A549 (cell line): ENCODE data around the gene CASP6. TPM values are rescaled to one million over a fixed set of nuclear protein-coding genes. Genes with fewer than 3 reads are reported as not detected.

Experiments
- ATAC-seq, 2 experiments: fragments of 200-7000 bp in 1 of 2; fragments of >200 bp in 1 of 2; cut with Nextera tagmentation in 1 of 2; cut with Tn5 transposase in 1 of 2; 3 replicates each; pipeline versions ENCODE4 v1.8.0 to v1.9.1; 2018 to 2020; ENCODE audit warnings: mild to moderate bottlenecking in 1 of 2, moderate library complexity in 1 of 2
- CTCF ChIA-PET: fragments of 300-600 bp; sonication (Branson Sonifier 250); formaldehyde crosslinking; extraction: SDS; loops from one replicate; lab custom pipeline; 2021; ENCODE audit warnings: antibody characterized with exemption, inconsistent platforms; lab: Yijun Ruan, JAX
- POLR2A ChIA-PET: fragments of 350-600 bp; formaldehyde crosslinking; extraction: SDS; loops from one replicate; lab custom pipeline; 2021; ENCODE audit warnings: antibody characterized with exemption, inconsistent platforms; lab: Yijun Ruan, JAX
- DNase-seq, 2 experiments: peaks; one replicate each; pipeline versions ENCODE4 v3.0.0 to v3.0.0-alpha.2; 2011 to 2016; ENCODE audit warnings: low read depth in 1 of 2, low spot score in 1 of 2
- FAIRE-seq: peaks from 2 replicates; lab custom pipeline; 2011; peaks lifted over from hg19 to GRCh38; lab: Jason Lieb, UNC
- H3K27ac ChIP-seq, 2 experiments: fragments of >200 bp; sonication (Bioruptor Twin); formaldehyde crosslinking; 3 replicates each; pipeline ENCODE4 v1.5.1; 2016 to 2017
- H3K4me1 ChIP-seq: fragments of >200 bp; sonication (Bioruptor Twin); formaldehyde crosslinking; 3 replicates; pipeline ENCODE4 v1.6.1; 2016
- H3K4me2 ChIP-seq: fragments of >200 bp; sonication (Bioruptor Twin); formaldehyde crosslinking; 3 replicates; pipeline ENCODE4 v1.6.1; 2016
- H3K4me3 ChIP-seq: fragments of >200 bp; sonication (Bioruptor Twin); formaldehyde crosslinking; 3 replicates; pipeline ENCODE4 v1.5.1; 2016
- H3K9me3 ChIP-seq: fragments of >200 bp; sonication (Bioruptor Twin); formaldehyde crosslinking; 3 replicates; pipeline ENCODE4 v1.6.1; 2016
- BHLHE40 ChIP-seq: IDR thresholded peaks from 2 replicates; pipeline ENCODE4 v1.6.1; 2012; ENCODE audit warnings: low read depth, low read length, inconsistent platforms
- CBX2 ChIP-seq: fragments of 200-600 bp; sonication (generic); IDR thresholded peaks from 2 replicates; pipeline ENCODE4 v1.6.1; 2016; ENCODE audit warnings: low read depth, mild to moderate bottlenecking, borderline replicate concordance
- CHD4 ChIP-seq: fragments of 200-600 bp; sonication (generic); IDR thresholded peaks from 2 replicates; pipeline ENCODE4 v1.6.1; 2016; ENCODE audit warnings: antibody characterized with exemption, mild to moderate bottlenecking, borderline replicate concordance
- EHF ChIP-seq: fragments of 250-450 bp; sonication (Bioruptor Pico); IDR thresholded peaks from 2 replicates; pipeline ENCODE4 v1.5.0; 2020; ENCODE audit warnings: mild to moderate bottlenecking
- EHMT2 ChIP-seq: fragments of 200-600 bp; sonication (generic); IDR thresholded peaks from 2 replicates; pipeline ENCODE4 v1.6.1; 2016; ENCODE audit warnings: antibody characterized with exemption, low read depth, mild to moderate bottlenecking, moderate library complexity
- ESRRA ChIP-seq: fragments of 150-350 bp; IDR thresholded peaks from 2 replicates; pipeline ENCODE4 v1.6.1; 2014; ENCODE audit warnings: mild to moderate bottlenecking, low read length, borderline replicate concordance
- FOSB ChIP-seq: fragments of 250-450 bp; sonication (Bioruptor Pico); IDR thresholded peaks from 2 replicates; pipeline ENCODE4 v1.5.0; 2020; ENCODE audit warnings: mild to moderate bottlenecking, moderate library complexity
- FOSL2 ChIP-seq, 2 experiments: fragments of 450-650 bp in 1 of 2; fragments of >200 bp in 1 of 2; sonication (Bioruptor Twin) in 1 of 2; formaldehyde crosslinking; IDR thresholded peaks; 2 replicates each; pipeline versions ENCODE4 v1.5.0 to v1.6.1; 2016 to 2020; ENCODE audit warnings: mild to moderate bottlenecking in 1 of 2, moderate library complexity in 1 of 2
- HES2 ChIP-seq: fragments of >200 bp; sonication (Bioruptor Twin); formaldehyde crosslinking; IDR thresholded peaks from 2 replicates; pipeline ENCODE4 v1.6.1; 2016
- HOXB13 ChIP-seq: fragments of 250-450 bp; sonication (Bioruptor Pico); IDR thresholded peaks from 2 replicates; pipeline ENCODE4 v1.5.0; 2020; ENCODE audit warnings: low read depth, mild to moderate bottlenecking, moderate library complexity
- HOXB5 ChIP-seq: fragments of 250-450 bp; sonication (Bioruptor Pico); IDR thresholded peaks from 2 replicates; pipeline ENCODE4 v1.5.0; 2020; ENCODE audit warnings: mild to moderate bottlenecking, moderate library complexity
- JUNB ChIP-seq: fragments of >200 bp; sonication (Bioruptor Twin); formaldehyde crosslinking; IDR thresholded peaks from 2 replicates; pipeline ENCODE4 v1.6.1; 2016
- KDM1A ChIP-seq: fragments of 200-600 bp; sonication (generic); IDR thresholded peaks from 2 replicates; pipeline ENCODE4 v1.6.1; 2016; ENCODE audit warnings: low read depth, mild to moderate bottlenecking
- KDM5A ChIP-seq: fragments of 200-600 bp; sonication (generic); IDR thresholded peaks from 2 replicates; pipeline ENCODE4 v1.6.1; 2016; ENCODE audit warnings: antibody characterized with exemption, mild to moderate bottlenecking
- MAX ChIP-seq: IDR thresholded peaks from 2 replicates; pipeline ENCODE4 v1.6.1; 2012
- MAZ ChIP-seq: fragments of 150-350 bp; IDR thresholded peaks from 2 replicates; pipeline ENCODE4 v1.6.1; 2014; ENCODE audit warnings: antibody characterized with exemption, low read depth, low read length, borderline replicate concordance
- NFE2L2 ChIP-seq: fragments of 150-350 bp; conservative IDR thresholded peaks from 2 replicates; pipeline ENCODE4 v1.6.1; 2014; ENCODE audit warnings: low read length
- REST ChIP-seq: fragments of 200-600 bp; sonication (generic); IDR thresholded peaks from 2 replicates; pipeline ENCODE4 v1.6.1; 2016; ENCODE audit warnings: antibody characterized with exemption, mild to moderate bottlenecking, moderate library complexity
- RNF2 ChIP-seq: fragments of 200-600 bp; sonication (generic); IDR thresholded peaks from 2 replicates; pipeline ENCODE4 v1.6.1; 2016; ENCODE audit warnings: low read depth, mild to moderate bottlenecking, antibody characterized with exemption, moderate library complexity, borderline replicate concordance
- SMC3 ChIP-seq: fragments of >200 bp; sonication (Bioruptor Twin); formaldehyde crosslinking; IDR thresholded peaks from 3 replicates; pipeline ENCODE4 v1.6.1; 2018; ENCODE audit warnings: inconsistent platforms
- USF2 ChIP-seq: fragments of 450-650 bp; IDR thresholded peaks from 2 replicates; pipeline ENCODE4 v1.6.1; 2014; ENCODE audit warnings: antibody characterized with exemption
- ZSCAN20 ChIP-seq: fragments of 250-450 bp; sonication (Bioruptor Pico); IDR thresholded peaks from 2 replicates; pipeline ENCODE4 v1.8.0; 2022; ENCODE audit warnings: mild to moderate bottlenecking, moderate library complexity
- WGBS: methylation state at CpG from one replicate; pipeline ENCODE4 v1.1.6; 2017; ENCODE audit errors: missing lambda C conversion rate; 5-methylcytosine and 5-hydroxymethylcytosine counted together
- polyA plus RNA-seq, 4 experiments: library from polyadenylated mRNA; depleted of rRNA in 3 of 4; stranded (reverse); fragments of >200 nt; fragmentation: RNase III in 1 of 4; extraction: RNeasy Plus Mini Kit Qiagen cat#74134 plus additional on column Dnase treatment in 1 of 4; gene quantifications; 2 replicates in 3 of 4; 3 replicates in 1 of 4; pipeline ENCODE4 v1.2.3, GENCODE V29; 2011 to 2017

CASP6 gene
- polyA plus RNA-seq, 2 of the 4 experiments (the other 2 are of a cell fraction), result 19.2 to 32.6 TPM

DNA sequence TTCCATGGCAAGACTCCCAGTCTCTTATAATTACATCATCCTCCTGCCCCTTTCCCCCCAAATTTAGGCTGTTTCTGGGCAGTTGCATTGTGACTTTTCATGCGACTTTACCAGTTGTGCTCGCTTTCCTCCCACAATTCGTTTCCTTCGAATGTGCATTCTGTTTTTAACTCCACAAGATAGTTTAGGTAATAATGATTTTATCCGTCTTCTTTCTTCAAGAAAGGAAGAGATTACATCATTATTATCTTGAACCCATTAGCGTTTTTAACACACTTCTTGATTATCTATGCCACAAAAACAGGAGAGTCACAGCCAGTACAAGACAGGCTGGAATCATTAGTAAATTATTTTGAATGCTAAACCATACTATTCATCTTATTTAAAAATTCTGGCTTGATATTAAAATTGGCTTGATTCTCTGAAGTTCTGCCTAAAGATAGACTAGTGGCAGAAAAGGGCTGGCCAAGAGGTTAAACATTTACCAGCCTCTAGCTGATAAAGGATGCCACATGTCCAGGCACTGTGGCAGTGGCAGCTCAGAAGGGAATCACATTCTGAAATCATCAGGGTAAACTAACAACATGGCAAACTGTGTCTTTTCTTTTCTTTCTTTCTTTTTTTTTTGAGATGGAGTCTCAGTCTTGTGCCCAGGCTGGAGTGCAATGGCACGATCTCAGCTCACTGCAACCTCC, 46.3 kb upstream of the CASP6 start:
- POLR2A ChIA-PET, result no interaction called here
- ATAC-seq, result no peak
- DNase-seq, result no peak
- FAIRE-seq, result no peak
- TF ChIP-seq CBX2 (no peak), HES2 (no peak), SMC3 (no peak), ZSCAN20 (CRISPR knock-in tag) (no peak), CHD4 (no peak), MAZ (no peak), FOSL2 (IDR thresholded peaks at IDR 0.05) (no peak), FOSL2 (CRISPR knock-in tag; IDR thresholded peaks at IDR 0.05) (no peak), HOXB5 (CRISPR knock-in tag) (no peak), REST (no peak), KDM1A (no peak), HOXB13 (CRISPR knock-in tag) (no peak), FOSB (no peak), EHF (no peak), ESRRA (no peak)
- Histone ChIP-seq H3K9me3 (no peaks in the 10 kb centered on the region), H3K27ac (no peak overlapping the region), H3K4me3 (no peak overlapping the region), H3K4me1 (no peaks in the 10 kb centered on the region), H3K4me2 (no peak overlapping the region)
- 77% methylated on average over 7 of the region's 7 CpGs for WGBS
- CTCF ChIA-PET, result interaction anchor here (0.6 kb wide), 1 partner anchor 316 kb away, joined by 3 read pairs; no protein-coding TSS in a partner anchor

GRCh38 chr4:109748114-109748513, 44.9 kb upstream of the CASP6 start:
- DNase-seq (no peak), ATAC-seq (no peak), FAIRE-seq (no peak)
- CTCF ChIA-PET, result interaction anchor here (1.5 kb wide), 1 partner anchor 18 kb away, joined by 3 read pairs; no protein-coding TSS in a partner anchor
- Histone ChIP-seq H3K4me3 (no peak overlapping the region), H3K4me2 (no peak overlapping the region), H3K9me3 (no peaks in the 10 kb centered on the region), H3K4me1 (no peaks in the 10 kb centered on the region), H3K27ac (no peak overlapping the region)
- no peak for TF ChIP-seq USF2
- no peak for TF ChIP-seq JUNB
- no peak for TF ChIP-seq CHD4
- no peak for TF ChIP-seq FOSB
- TF ChIP-seq KDM5A, result no peak
- TF ChIP-seq CBX2, result no peak
- POLR2A ChIA-PET, result no interaction called here
- 48% methylated on average over 1 of the region's 1 CpG for WGBS

DNA sequence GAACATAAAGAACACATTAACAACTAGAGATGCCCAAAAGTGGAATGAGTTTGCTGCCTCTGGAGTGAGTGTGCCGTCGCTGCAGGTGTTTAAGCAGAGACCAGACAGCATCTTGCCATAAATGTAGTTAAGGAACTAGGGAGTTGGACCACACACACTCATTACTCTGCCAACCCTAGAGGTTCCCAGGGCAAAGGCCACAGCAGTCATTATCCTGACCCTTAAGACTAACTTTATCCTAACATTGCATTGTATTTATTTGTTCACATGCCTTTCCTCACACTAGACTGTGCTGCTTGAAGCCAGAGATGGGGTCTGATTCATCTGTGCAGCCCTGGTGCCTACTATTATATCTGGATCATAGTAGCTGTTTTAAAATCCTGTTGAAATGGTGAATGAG, 43.5 kb upstream of the CASP6 start:
- H3K4me3 ChIP-seq, result no peak overlapping the region
- POLR2A ChIA-PET, result no interaction called here
- no peak overlapping the region for H3K27ac ChIP-seq
- TF ChIP-seq MAX (no peak), USF2 (no peak), ZSCAN20 (CRISPR knock-in tag) (no peak), REST (no peak), BHLHE40 (no peak), NFE2L2 (no peak), EHMT2 (no peak), RNF2 (no peak)
- no peak for FAIRE-seq
- CTCF ChIA-PET, result no interaction called here
- DNase-seq, result no peak
- ATAC-seq, result no peak
- no peaks in the 10 kb centered on the region for H3K9me3 ChIP-seq
- WGBS, result 12% methylated on average over 2 of the region's 2 CpGs
- H3K4me2 ChIP-seq, result no peak overlapping the region
- no peaks in the 10 kb centered on the region for H3K4me1 ChIP-seq
